ENCODE measurements around the gene POLR1A.
"Not testable (repeated sequence)": the region's sequence is repeated elsewhere in the genome, so short reads cannot be mapped to it uniquely, and the experiment has no call there.

The POLR1A gene

GRCh38 chr2:85998071-85998991, 107.4 kb downstream of the POLR1A start:
- no peak for DNase-seq (ENCODE audit: low spot score)

GRCh38 chr2:85997017-85997970, 108.4 kb downstream of the POLR1A start:
- no peak for DNase-seq (ENCODE audit: low spot score)

- DNase-seq (ENCODE audit: low spot score), result no peak
Observed at GRCh38 chr2:85996591-85996990, 109.1 kb downstream of the POLR1A start.

- no peak for DNase-seq (ENCODE audit: low spot score)
Observed at GRCh38 chr2:85995648-85996529, 109.8 kb downstream of the POLR1A start.

- DNase-seq (ENCODE audit: low spot score), result no peak
Observed at GRCh38 chr2:85994897-85995647, 110.6 kb downstream of the POLR1A start.

DNA sequence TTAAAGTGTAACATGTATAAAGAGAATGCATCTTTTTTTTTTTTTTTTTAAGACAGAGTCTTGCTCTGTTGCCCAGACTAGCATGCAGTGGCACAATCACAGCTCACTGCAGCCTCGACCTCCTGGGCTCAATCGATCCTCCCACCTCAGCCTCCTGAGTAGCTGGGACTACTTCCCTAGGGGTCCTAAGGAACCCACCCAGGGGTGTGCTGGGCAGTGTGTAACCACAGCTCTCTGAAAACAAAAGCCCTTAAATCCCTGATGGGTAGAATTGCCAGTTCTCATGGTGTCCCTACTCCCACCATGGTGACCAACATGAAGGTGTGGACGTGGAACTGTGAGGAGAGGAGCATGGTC, 111.3 kb downstream of the POLR1A start:
- no peak for DNase-seq (ENCODE audit: low spot score)

DNA sequence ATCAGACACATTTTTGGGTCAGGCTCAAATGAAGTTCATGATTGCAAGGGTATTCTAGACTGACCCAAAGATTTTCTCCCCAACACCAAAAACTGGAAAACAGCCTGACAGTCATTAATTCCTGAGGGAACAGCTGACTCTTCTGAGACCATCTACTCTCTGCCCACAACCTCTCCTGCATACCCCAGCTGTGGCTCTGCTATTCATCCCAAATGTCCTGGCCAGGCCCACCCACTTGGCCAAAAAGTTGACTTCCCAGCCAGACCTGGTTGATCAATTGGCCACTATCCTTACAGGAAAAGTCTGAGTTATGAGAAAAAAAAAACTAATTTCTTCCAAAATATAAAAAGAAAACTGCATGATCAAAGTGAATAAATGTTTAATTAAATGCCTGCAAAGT, 113.1 kb downstream of the POLR1A start:
- no peak for DNase-seq (ENCODE audit: low spot score)

DNA sequence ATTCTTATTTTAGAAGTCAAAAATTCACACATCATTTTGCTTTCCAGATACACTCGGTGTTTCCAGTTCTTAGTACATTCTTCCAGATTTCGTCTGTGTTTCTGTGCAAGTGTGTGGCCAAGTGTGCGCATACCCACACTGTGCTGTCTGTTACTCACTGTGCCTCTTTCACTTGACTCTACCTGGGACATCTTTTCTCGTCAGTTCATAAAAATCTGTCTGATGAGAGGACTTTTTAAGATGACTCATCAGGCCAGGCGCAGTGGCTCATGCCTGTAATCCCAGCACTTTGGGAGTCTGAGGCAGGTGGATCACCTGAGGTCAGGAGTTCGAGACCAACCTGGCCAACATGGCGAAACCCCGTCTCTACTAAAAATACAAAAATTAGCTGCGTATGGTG, 113.6 kb downstream of the POLR1A start:
- DNase-seq (ENCODE audit: low spot score), result not testable (repeated sequence)

GRCh38 chr2:85990084-85990483, 115.6 kb downstream of the POLR1A start:
- DNase-seq (ENCODE audit: low spot score), result no peak

DNA sequence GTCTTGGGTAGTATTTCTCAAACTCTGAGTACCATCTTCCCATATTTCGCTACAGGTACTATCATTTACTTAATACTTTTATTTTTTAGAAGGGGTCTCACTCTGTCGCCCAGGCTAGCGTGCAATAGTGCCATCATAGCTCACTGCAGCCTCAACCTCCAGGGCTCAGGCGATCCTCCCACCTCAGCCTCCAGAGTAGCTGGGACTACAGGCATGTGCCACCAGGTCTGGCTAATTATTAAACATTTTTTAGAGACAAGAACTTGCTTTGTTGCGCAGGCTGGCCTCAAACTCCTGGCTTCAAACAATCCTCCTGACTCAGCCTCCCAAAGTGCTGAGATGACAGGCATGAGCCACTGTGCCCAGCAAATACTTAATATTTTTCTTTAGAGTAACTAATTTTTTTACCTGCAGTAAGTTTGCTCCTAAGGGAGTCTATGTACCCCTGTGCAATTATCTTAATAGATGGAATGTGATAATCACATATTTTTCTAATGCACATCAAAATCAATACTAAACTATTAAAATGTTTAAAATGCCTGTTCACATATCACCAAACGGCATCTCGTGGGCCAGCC, 116.3 kb downstream of the POLR1A start:
- no peak for DNase-seq (ENCODE audit: low spot score)

DNA sequence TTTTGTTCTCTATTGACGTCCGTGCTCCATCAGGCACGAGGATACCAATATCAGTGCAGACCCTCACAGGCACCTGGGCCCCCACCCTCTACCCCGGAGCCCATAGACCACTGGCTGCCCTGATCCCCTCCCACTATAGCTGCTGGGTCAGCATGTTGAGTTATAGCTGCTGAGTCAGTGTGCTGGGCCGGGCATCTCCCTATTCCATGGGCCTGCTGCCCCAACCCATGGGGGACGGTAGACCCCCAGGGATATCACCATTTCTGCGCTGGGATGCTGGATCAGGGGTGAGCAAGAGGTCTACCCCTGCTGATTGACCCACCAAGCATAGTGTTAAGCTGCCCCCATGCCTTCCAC, 116.8 kb downstream of the POLR1A start:
- DNase-seq (ENCODE audit: low spot score), result no peak

DNA sequence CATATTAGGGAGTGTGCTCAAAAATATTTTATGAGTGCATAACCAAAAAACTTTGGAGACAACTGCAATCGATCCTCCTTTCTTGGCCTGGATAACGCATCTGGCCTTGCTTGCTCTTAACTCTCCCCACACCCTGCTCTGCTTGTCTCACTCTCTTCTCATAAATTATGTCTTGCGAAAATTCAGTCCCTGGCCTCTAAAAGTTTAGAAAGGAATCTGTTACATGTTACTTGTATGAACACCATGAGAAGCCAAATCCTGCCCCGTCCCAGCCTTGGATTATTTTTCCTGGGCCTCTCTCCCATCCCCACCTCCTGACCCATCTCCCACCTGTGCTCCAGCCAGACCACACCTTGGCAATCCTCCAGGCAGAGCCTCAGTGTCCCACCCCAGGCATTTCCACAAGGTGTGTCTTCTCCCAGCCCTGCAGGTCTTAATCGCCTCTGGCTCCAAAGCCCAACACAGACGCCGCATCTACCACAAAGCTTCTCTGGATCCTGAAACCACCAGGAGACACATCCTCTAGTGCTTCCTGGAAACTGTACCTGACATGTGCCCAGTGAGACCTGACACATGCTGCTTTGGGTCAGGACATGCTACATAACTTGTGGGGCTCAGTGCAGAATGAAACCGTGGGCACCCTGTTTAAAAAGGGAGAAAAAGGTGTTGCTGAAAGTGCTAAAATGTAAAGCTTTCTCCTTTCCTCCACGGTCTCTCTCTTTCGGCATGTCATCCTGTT, 117.3 kb downstream of the POLR1A start:
- no peak for DNase-seq (ENCODE audit: low spot score)

GRCh38 chr2:85987266-85988174, 118.2 kb downstream of the POLR1A start:
- DNase-seq (ENCODE audit: low spot score), result no peak

GRCh38 chr2:85986121-85986520, 119.6 kb downstream of the POLR1A start:
- no peak for DNase-seq (ENCODE audit: low spot score)

DNA sequence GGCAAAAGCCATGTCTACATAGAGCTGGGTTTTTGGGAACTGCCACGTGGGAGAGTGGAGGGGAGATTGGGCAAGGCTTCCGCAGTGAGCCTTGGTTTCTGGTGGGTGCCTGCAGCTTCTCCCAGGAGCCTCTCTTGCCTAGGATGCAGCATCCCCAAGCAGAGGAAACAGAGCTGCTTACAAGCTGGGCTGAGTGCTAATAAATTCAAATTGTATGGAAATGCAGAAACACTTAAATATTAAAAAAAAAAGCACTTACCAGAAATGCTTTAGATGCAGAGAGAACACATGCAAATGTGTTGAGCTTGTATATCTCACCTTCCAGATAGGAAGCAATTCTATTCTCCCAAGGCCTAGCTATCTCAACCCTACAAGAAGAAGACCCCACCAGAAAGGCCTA, 120.9 kb downstream of the POLR1A start:
- no peak for DNase-seq (ENCODE audit: low spot score)

DNA sequence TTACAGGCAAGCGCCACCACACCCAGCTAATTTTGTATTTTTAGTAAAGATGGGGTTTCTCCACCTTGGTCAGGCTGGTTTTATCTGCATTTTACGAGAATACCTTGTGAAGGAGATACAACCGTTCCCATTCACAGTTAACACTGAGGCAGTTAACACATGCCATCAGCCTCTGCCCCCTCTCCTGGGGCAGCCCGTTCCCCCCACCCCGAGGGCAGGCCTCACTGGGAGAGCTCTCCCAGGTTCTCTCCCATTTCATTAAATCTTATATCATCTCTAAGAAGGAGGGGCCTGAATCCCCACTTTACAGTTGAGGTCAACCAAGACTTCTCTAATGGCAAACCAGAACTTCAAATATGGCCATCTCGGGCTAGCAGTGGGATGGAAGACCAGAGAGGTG, 121.9 kb downstream of the POLR1A start:
- no peak for DNase-seq (ENCODE audit: low spot score)

DNA sequence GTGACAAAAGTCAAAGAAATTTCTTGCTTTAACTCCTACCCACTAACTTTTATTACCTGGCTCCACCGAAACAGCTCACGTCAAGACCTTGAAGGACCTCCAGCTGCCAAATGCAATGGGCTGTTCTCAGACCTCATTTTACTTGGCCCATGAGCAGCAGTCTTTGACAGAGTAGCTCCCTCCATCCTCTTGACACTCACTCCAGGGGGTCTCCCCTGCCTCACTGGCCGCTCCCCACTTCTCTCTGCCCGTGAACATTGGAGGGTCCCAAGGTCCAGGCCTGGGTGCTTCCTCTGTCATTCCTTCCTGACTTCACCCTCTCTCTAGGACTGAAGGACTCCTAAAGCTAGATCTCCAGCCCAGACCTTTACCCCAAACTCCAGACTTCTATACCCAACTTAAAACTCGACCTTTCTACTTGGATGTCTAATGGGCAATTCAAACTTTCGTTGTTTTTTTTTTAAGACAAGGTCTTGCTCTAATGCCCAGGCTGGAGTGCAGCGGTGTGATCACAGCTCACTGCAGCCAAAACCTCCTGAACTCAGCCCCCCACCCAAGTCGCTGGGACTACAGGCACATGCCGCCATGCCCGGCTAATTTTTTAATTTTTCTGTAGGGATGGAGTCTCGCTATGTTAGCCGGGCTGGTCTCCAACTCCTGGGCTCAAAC, 124.0 kb downstream of the POLR1A start:
- DNase-seq (ENCODE audit: low spot score), result no peak
